Neural progenitor cell (in vitro differentiated cells): ENCODE results near the gene SOX5. TPM values are rescaled to one million over a fixed set of nuclear protein-coding genes. Genes with fewer than 3 reads are reported as not detected.
"Not testable (repeated sequence)": the region's sequence is repeated elsewhere in the genome, so short reads cannot be mapped to it uniquely, and the experiment has no call there.

Source experiments
- DNase-seq: peaks from one replicate; pipeline ENCODE4 v3.0.0-alpha.2; 2016; ENCODE audit warnings: low spot score
- H2AFZ ChIP-seq: fragments of 200-600 bp; sonication (generic); replicated peaks from 2 replicates; pipeline ENCODE4 v1.6.1; 2016; ENCODE audit warnings: antibody characterized with exemption
- H3F3A ChIP-seq: fragments of 200-600 bp; sonication (generic); 2 replicates; pipeline ENCODE4 v1.6.1; 2016; ENCODE audit warnings: antibody characterized with exemption, low read depth
- H3K27ac ChIP-seq: fragments of 200-600 bp; sonication (generic); 2 replicates; pipeline ENCODE4 v1.5.1; 2016; ENCODE audit warnings: mild to moderate bottlenecking
- H3K27me3 ChIP-seq: fragments of 200-600 bp; sonication (generic); 2 replicates; pipeline ENCODE4 v1.6.1; 2016; ENCODE audit warnings: mild to moderate bottlenecking, moderate library complexity
- H3K36me3 ChIP-seq: fragments of 200-600 bp; sonication (generic); 2 replicates; pipeline ENCODE4 v1.5.1; 2016
- H3K4me1 ChIP-seq: fragments of 200-600 bp; sonication (generic); 2 replicates; pipeline ENCODE4 v1.6.1; 2016; ENCODE audit warnings: mixed run types
- H3K4me2 ChIP-seq: fragments of 200-600 bp; sonication (generic); 2 replicates; pipeline ENCODE4 v1.6.1; 2016
- H3K4me3 ChIP-seq: fragments of 200-600 bp; sonication (generic); 2 replicates; pipeline ENCODE4 v1.5.1; 2016
- H3K79me2 ChIP-seq: fragments of 200-600 bp; sonication (generic); 2 replicates; pipeline ENCODE4 v1.6.1; 2016; ENCODE audit warnings: low read depth
- H3K9ac ChIP-seq: fragments of 200-600 bp; sonication (generic); 2 replicates; pipeline ENCODE4 v1.6.1; 2016
- H3K9me3 ChIP-seq: fragments of 200-600 bp; sonication (generic); 2 replicates; pipeline ENCODE4 v1.5.1; 2016; ENCODE audit warnings: low read depth
- H4K20me1 ChIP-seq: fragments of 200-600 bp; sonication (generic); 2 replicates; pipeline ENCODE4 v1.6.1; 2016; ENCODE audit warnings: low read depth
- H3K27ac Mint-ChIP-seq: 3 replicates; pipeline ENCODE4 v1.8.0; 2021; ENCODE audit warnings: mixed read lengths
- H3K27me3 Mint-ChIP-seq: 2 replicates; pipeline ENCODE4 v1.8.0; 2022; ENCODE audit warnings: low read depth, mild to moderate bottlenecking, inconsistent platforms, moderate library complexity, mixed read lengths; ENCODE audit not compliant: insufficient read depth
- H3K36me3 Mint-ChIP-seq: 3 replicates; pipeline ENCODE4 v1.8.0; 2021; ENCODE audit warnings: mixed read lengths
- H3K4me1 Mint-ChIP-seq: 3 replicates; pipeline ENCODE4 v1.8.0; 2021; ENCODE audit warnings: mixed read lengths
- H3K4me3 Mint-ChIP-seq: 3 replicates; pipeline ENCODE4 v1.8.0; 2021; ENCODE audit warnings: mild to moderate bottlenecking, moderate library complexity, mixed read lengths
- H3K9me3 Mint-ChIP-seq: 3 replicates; pipeline ENCODE4 v1.8.0; 2020; ENCODE audit warnings: mixed read lengths
- CTCF ChIP-seq: fragments of 200-600 bp; sonication (generic); IDR thresholded peaks from 2 replicates; pipeline ENCODE4 v1.5.1; 2017; ENCODE audit warnings: antibody characterized with exemption, mild to moderate bottlenecking
- EZH2 ChIP-seq: fragments of 200-600 bp; sonication (generic); IDR thresholded peaks from 2 replicates; pipeline ENCODE4 v1.6.1; 2017; ENCODE audit warnings: antibody characterized with exemption, mild to moderate bottlenecking, moderate library complexity
- EZH2phosphoT487 ChIP-seq: fragments of 200-600 bp; sonication (generic); IDR thresholded peaks from 2 replicates; pipeline ENCODE4 v1.6.1; 2017; ENCODE audit warnings: antibody characterized with exemption
- total RNA-seq: library from RNA; depleted of rRNA; stranded (reverse); fragments of >200 nt; gene quantifications from 2 replicates; pipeline ENCODE4 v1.2.3, GENCODE V29; 2015; ENCODE audit warnings: low replicate concordance

The SOX5 gene
- total RNA-seq, 1 donor from 2014 or later = 79.5 TPM

- H3K27me3 Mint-ChIP-seq = no peaks in the 10 kb centered on the region
- no peaks in the 10 kb centered on the region for H3K36me3 ChIP-seq
- no peak overlapping the region for H3K27ac ChIP-seq
- no peak overlapping the region for H3K4me3 Mint-ChIP-seq
- no peaks in the 10 kb centered on the region for H3K27me3 ChIP-seq
- H3K4me3 ChIP-seq = no peak overlapping the region
- H3K4me1 ChIP-seq = peaks cover 12% of the 10 kb centered on the region
- H3K9me3 ChIP-seq = no peaks in the 10 kb centered on the region
- DNase-seq = no peak
- no peak overlapping the region for H3K27ac Mint-ChIP-seq
- H3F3A ChIP-seq = no peaks in the 10 kb centered on the region
- H3K9ac ChIP-seq = no peak overlapping the region
- no peaks in the 10 kb centered on the region for H3K9me3 Mint-ChIP-seq
- TF ChIP-seq EZH2phosphoT487 (no peak), CTCF (no peak), EZH2 (no peak)
- H3K4me1 Mint-ChIP-seq = peaks cover 6% of the 10 kb centered on the region
- H3K4me2 ChIP-seq = no peak overlapping the region
- H3K36me3 Mint-ChIP-seq = no peaks in the 10 kb centered on the region
- H2AFZ ChIP-seq = no peak overlapping the region
- no peaks in the 10 kb centered on the region for H4K20me1 ChIP-seq
- H3K79me2 ChIP-seq = no peaks in the 10 kb centered on the region
These were observed 230.0 kb downstream of the SOX5 start for GRCh38 chr12:23719493-23719892.

- H3K36me3 Mint-ChIP-seq, H3K79me2 ChIP-seq, H3K9ac ChIP-seq, H2AFZ ChIP-seq, H3K27ac Mint-ChIP-seq, H3K9me3 ChIP-seq, H3K9me3 Mint-ChIP-seq, H3K4me2 ChIP-seq, H3K27me3 ChIP-seq, H3K27me3 Mint-ChIP-seq, H3K4me3 Mint-ChIP-seq, H3K4me1 Mint-ChIP-seq, H4K20me1 ChIP-seq, DNase-seq, H3K4me3 ChIP-seq, H3K27ac ChIP-seq: not testable (repeated sequence)
- peaks cover 34% of the 10 kb centered on the region for H3F3A ChIP-seq
- peaks cover 26% of the 10 kb centered on the region for H3K4me1 ChIP-seq
- peaks cover 12% of the 10 kb centered on the region for H3K36me3 ChIP-seq
These were observed 239.1 kb downstream of the SOX5 start for GRCh38 chr12:23710361-23710760.

GRCh38 chr12:23708185-23708837 lies 241.2 kb downstream of the SOX5 start:
- H3K27me3 ChIP-seq = no peaks in the 10 kb centered on the region
- no peak overlapping the region for H2AFZ ChIP-seq
- Mint-ChIP-seq H3K9me3 (no peaks in the 10 kb centered on the region), H3K4me3 (no peak overlapping the region), H3K27ac (no peak overlapping the region), H3K4me1 (peaks cover 19% of the 10 kb centered on the region), H3K27me3 (peaks cover 2% of the 10 kb centered on the region), H3K36me3 (peaks cover 2% of the 10 kb centered on the region)
- H3F3A ChIP-seq = peaks cover 41% of the 10 kb centered on the region
- no peak overlapping the region for H3K9ac ChIP-seq
- peak overlapping the region; percentile 30 for H3K27ac ChIP-seq
- H3K79me2 ChIP-seq = no peaks in the 10 kb centered on the region
- peaks cover 45% of the 10 kb centered on the region for H3K4me1 ChIP-seq
- H3K36me3 ChIP-seq = peaks cover 12% of the 10 kb centered on the region
- no peak for TF ChIP-seq EZH2
- no peak for TF ChIP-seq EZH2phosphoT487
- TF ChIP-seq CTCF = no peak
- H3K4me3 ChIP-seq = no peak overlapping the region
- no peaks in the 10 kb centered on the region for H3K9me3 ChIP-seq
- peaks cover 14% of the 10 kb centered on the region for H4K20me1 ChIP-seq
- no peak overlapping the region for H3K4me2 ChIP-seq
- no peak for DNase-seq

- H3K9ac ChIP-seq = no peak overlapping the region
- peaks cover 2% of the 10 kb centered on the region for H3K27me3 Mint-ChIP-seq
- peak overlapping the region; percentile 19 for H3K4me2 ChIP-seq
- peak overlapping the region; percentile 44 for H3K27ac ChIP-seq
- peaks cover 14% of the 10 kb centered on the region for H4K20me1 ChIP-seq
- no peak overlapping the region for H3K27ac Mint-ChIP-seq
- TF ChIP-seq EZH2 = no peak
- TF ChIP-seq CTCF = no peak
- TF ChIP-seq EZH2phosphoT487 = no peak
- H2AFZ ChIP-seq = no peak overlapping the region
- no peaks in the 10 kb centered on the region for H3K9me3 Mint-ChIP-seq
- no peaks in the 10 kb centered on the region for H3K9me3 ChIP-seq
- peaks cover 2% of the 10 kb centered on the region for H3K36me3 Mint-ChIP-seq
- DNase-seq = peak; percentile 13
- peaks cover 29% of the 10 kb centered on the region for H3K4me1 Mint-ChIP-seq
- H3K79me2 ChIP-seq = no peaks in the 10 kb centered on the region
- H3K4me1 ChIP-seq = peaks cover 51% of the 10 kb centered on the region
- no peaks in the 10 kb centered on the region for H3K27me3 ChIP-seq
- H3K4me3 ChIP-seq = no peak overlapping the region
- H3K4me3 Mint-ChIP-seq = no peak overlapping the region
- peaks cover 12% of the 10 kb centered on the region for H3K36me3 ChIP-seq
- H3F3A ChIP-seq = peaks cover 41% of the 10 kb centered on the region
These were observed 242.2 kb downstream of the SOX5 start for GRCh38 chr12:23707270-23707669.
